CD8-positive, alpha-beta memory T cell (primary cell): ENCODE measurements around the gene KLHL25. TPM values are rescaled to one million over a fixed set of nuclear protein-coding genes. Genes with fewer than 3 reads are reported as not detected.
A peak's percentile ranks its signal among the peaks of the same experiment; 100 is the strongest.

Experiments
- CTCF ChIA-PET: fragments of 350-600 bp; sonication (Branson Sonifier 250); formaldehyde crosslinking; loops from one replicate; lab custom pipeline; 2021; ENCODE audit warnings: antibody characterized with exemption; lab: Charles Lee
- POLR2A ChIA-PET: fragments of 350-600 bp; sonication (Branson Sonifier 250); formaldehyde crosslinking; loops from one replicate; lab custom pipeline; 2021; ENCODE audit warnings: antibody characterized with exemption; lab: Charles Lee
- DNase-seq, 5 donors: peaks; one replicate each; pipeline versions ENCODE4 v3.0.0 to v3.0.0-alpha.2; 2020 to 2022; ENCODE audit warnings: mixed read lengths in 1 of 5
- H3K27ac ChIP-seq: one replicate; pipeline ENCODE4 v1.7.0; 2013; ENCODE audit warnings: low read depth, mild to moderate bottlenecking, low read length, moderate library complexity
- H3K27me3 ChIP-seq: 2 replicates; pipeline ENCODE4 v1.7.0; 2013; ENCODE audit warnings: low read length, mild to moderate bottlenecking; ENCODE audit not compliant: insufficient read depth, poor library complexity, severe bottlenecking
- H3K36me3 ChIP-seq: 2 replicates; pipeline ENCODE4 v1.7.0; 2013; ENCODE audit warnings: mild to moderate bottlenecking, low read length, moderate library complexity; ENCODE audit not compliant: insufficient read depth
- H3K4me1 ChIP-seq: 2 replicates; pipeline ENCODE4 v1.7.0; 2013; ENCODE audit warnings: mild to moderate bottlenecking, low read length, moderate library complexity; ENCODE audit not compliant: insufficient read depth
- H3K4me3 ChIP-seq: 2 replicates; pipeline ENCODE4 v1.7.0; 2013; ENCODE audit warnings: mild to moderate bottlenecking, low read length
- H3K9me3 ChIP-seq: 2 replicates; pipeline ENCODE4 v1.7.0; 2013; ENCODE audit warnings: mild to moderate bottlenecking, low read length
- H3K27ac Mint-ChIP-seq, 8 donors: one replicate each; pipeline ENCODE4 v1.8.0; 2020 to 2021; ENCODE audit warnings: mixed read lengths in 8 of 8, mild to moderate bottlenecking in 6 of 8, inconsistent platforms in 3 of 8, moderate library complexity in 3 of 8
- H3K27me3 Mint-ChIP-seq, 2 donors: one replicate each; pipeline ENCODE4 v1.8.0; 2020 to 2021; ENCODE audit warnings: mixed read lengths in 2 of 2, mild to moderate bottlenecking in 1 of 2, moderate library complexity in 1 of 2
- H3K36me3 Mint-ChIP-seq, 3 donors: one replicate each; pipeline ENCODE4 v1.8.0; 2020 to 2021; ENCODE audit warnings: mixed read lengths in 3 of 3, inconsistent platforms in 1 of 3, mild to moderate bottlenecking in 1 of 3
- H3K4me1 Mint-ChIP-seq, 3 donors: one replicate each; pipeline ENCODE4 v1.8.0; 2020 to 2021; ENCODE audit warnings: mixed read lengths in 3 of 3, inconsistent platforms in 1 of 3, mild to moderate bottlenecking in 1 of 3
- H3K4me3 Mint-ChIP-seq, 7 donors: one replicate each; pipeline ENCODE4 v1.8.0; 2020 to 2021; ENCODE audit warnings: mixed read lengths in 7 of 7, mild to moderate bottlenecking in 6 of 7, moderate library complexity in 4 of 7, inconsistent platforms in 2 of 7
- H3K9me3 Mint-ChIP-seq, 5 donors: one replicate each; pipeline ENCODE4 v1.8.0; 2020 to 2022; ENCODE audit warnings: mixed read lengths in 5 of 5, mild to moderate bottlenecking in 3 of 5, moderate library complexity in 2 of 5, inconsistent platforms in 1 of 5
- polyA plus RNA-seq: library from polyadenylated mRNA; unstranded; fragments of 300-500 nt; fragmentation: Illumina TruSeq; gene quantifications from one replicate; pipeline ENCODE4 v1.2.3, GENCODE V29; 2021
- total RNA-seq, 2 experiments: library from RNA; stranded (reverse); gene quantifications; one replicate each; pipeline ENCODE4 v1.2.3, GENCODE V29; 2021

KLHL25 gene
- total and polyA plus RNA-seq, 3 experiments from 2014 or later, result 0.75 to 5.4 (median 5.1) TPM

DNA sequence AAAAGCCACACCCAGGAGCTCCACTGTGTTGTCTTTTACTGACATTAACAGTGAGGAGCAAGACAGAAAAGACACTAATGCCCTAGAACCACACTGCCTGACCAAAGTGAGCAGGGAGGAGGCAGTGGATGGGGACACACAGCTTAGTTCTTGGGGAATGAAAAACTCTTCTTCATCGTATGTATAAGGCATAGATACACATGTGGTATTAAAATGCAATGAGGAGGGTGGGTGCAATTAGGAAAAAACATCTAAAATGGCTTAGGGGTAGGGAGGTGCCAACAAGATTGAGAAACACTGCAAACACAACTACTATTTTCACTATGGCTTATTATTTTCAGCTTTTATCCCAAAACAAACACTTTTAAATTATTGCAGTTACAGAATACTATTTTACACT lies 15.5 kb downstream of the KLHL25 start:
- Histone ChIP-seq H3K27ac (no peak overlapping the region), H3K9me3 (no peaks in the 10 kb centered on the region), H3K27me3 (no peaks in the 10 kb centered on the region), H3K4me3 (no peak overlapping the region), H3K4me1 (peaks cover 8% of the 10 kb centered on the region), H3K36me3 (no peaks in the 10 kb centered on the region)
- ChIA-PET CTCF (interaction anchor here (1.5 kb wide), 1 partner anchor 62 kb away, joined by 5 read pairs; no protein-coding TSS in a partner anchor), POLR2A (no interaction called here)
- DNase-seq, result no peak
- Mint-ChIP-seq H3K36me3 (no peaks in the 10 kb centered on the region), H3K27me3 (no peaks in the 10 kb centered on the region), H3K27ac (peak overlapping the region in 2 of 8 donors; percentile 33 to 40), H3K9me3 (no peaks in the 10 kb centered on the region), H3K4me1 (peaks cover 17 to 36% (median 23%) of the 10 kb centered on the region in 3 donors), H3K4me3 (no peak overlapping the region)

DNA sequence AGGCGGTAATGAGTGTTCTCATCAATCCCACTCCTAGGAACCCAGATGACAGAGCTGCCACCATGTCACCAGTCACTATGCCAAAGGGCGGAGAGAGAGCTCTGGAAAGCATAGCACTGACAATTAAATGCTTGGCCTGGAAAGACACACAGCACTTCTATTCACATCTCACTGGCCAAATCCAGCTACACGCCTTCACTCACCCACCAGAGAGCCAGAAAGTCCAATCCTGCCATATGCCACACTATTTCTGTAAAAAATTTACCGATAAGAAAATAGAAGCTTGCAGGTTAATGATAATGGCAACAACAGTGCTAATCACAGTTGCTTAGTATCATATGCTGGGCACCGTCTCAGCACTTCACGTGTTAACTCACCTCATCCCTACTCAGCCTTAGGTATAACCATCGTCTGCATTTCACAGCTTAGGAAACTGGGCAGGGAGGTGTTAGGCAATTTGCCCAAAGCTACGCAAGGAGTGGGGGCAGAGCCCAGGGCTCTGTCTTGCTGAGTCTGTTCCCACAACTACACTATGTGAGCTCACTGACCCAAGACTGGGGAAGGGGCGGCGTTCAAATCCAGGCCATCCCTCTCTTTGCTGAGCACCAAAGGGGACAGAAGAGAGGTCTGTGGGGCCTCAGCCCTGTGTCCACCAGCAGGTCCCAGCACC lies 16.5 kb downstream of the KLHL25 start:
- POLR2A ChIA-PET, result no interaction called here
- DNase-seq, result no peak
- H3K27ac ChIP-seq, result no peak overlapping the region
- Mint-ChIP-seq H3K27me3 (no peaks in the 10 kb centered on the region), H3K4me1 (peaks cover 14 to 31% (median 16%) of the 10 kb centered on the region in 3 donors), H3K27ac (peak overlapping the region in 1 of 8 donors; percentile 67), H3K36me3 (no peaks in the 10 kb centered on the region), H3K4me3 (no peak overlapping the region), H3K9me3 (no peaks in the 10 kb centered on the region)
- H3K27me3 ChIP-seq, result no peaks in the 10 kb centered on the region
- CTCF ChIA-PET, result interaction anchor here (1.5 to 1.7 kb wide), 2 partner anchors 8 to 63 kb away, joined by 4 to 5 read pairs; no protein-coding TSS in a partner anchor
- no peaks in the 10 kb centered on the region for H3K4me1 ChIP-seq
- no peak overlapping the region for H3K4me3 ChIP-seq
- no peaks in the 10 kb centered on the region for H3K9me3 ChIP-seq
- H3K36me3 ChIP-seq, result no peaks in the 10 kb centered on the region

DNA sequence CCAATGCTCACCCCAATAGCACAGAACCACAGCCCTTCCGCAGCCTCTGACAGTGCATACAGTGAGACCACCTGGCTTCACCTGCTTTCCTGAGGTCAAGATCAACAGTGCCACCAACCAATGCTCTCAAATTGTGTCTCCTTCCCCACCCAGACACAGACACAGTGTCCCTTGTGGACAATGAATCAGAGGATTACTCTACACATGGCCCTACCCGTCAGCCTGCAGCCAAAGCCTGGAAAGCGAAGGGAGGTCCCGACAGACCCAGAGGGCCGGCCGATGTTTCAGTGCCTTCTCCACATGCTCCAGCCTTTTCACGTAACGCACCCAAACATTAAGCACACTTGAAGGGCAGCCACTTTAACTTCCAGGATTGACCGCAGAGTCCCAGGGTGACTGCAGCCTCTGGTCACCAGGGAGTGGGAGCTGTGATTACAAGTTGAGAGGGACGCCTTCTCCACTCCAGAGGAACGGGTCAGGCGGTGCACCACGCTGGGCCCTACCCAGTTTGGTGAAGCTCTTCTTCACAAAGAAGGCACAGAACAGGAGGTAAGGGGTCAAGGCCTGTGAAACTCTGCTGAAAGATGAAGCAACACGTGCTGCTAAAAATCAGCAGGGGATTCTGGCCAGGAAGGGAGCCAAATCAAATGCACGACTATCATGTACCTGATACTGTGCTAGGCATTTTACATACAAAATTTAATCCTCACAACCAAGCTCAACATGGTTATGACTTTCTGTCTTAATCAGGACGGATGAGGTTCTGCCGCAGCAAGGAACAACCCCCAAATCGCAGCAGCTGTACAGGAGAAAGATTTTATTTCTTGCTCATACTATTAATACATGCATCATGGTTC lies 17.2 kb downstream of the KLHL25 start:
- no peak overlapping the region for H3K4me3 Mint-ChIP-seq
- no peaks in the 10 kb centered on the region for H3K9me3 Mint-ChIP-seq
- no peak overlapping the region for H3K27ac ChIP-seq
- peaks cover 14 to 36% (median 16%) of the 10 kb centered on the region in 3 donors for H3K4me1 Mint-ChIP-seq
- no peak for DNase-seq
- no peaks in the 10 kb centered on the region for H3K4me1 ChIP-seq
- H3K36me3 ChIP-seq, result no peaks in the 10 kb centered on the region
- no peaks in the 10 kb centered on the region for H3K9me3 ChIP-seq
- H3K4me3 ChIP-seq, result no peak overlapping the region
- POLR2A ChIA-PET, result no interaction called here
- no peaks in the 10 kb centered on the region for H3K27me3 Mint-ChIP-seq
- H3K36me3 Mint-ChIP-seq, result no peaks in the 10 kb centered on the region
- peak overlapping the region in 1 of 8 donors; percentile 67 for H3K27ac Mint-ChIP-seq
- CTCF ChIA-PET, result interaction anchor here (1.5 to 1.7 kb wide), 2 partner anchors 9 to 64 kb away, joined by 4 to 5 read pairs; no protein-coding TSS in a partner anchor
- no peaks in the 10 kb centered on the region for H3K27me3 ChIP-seq

DNA sequence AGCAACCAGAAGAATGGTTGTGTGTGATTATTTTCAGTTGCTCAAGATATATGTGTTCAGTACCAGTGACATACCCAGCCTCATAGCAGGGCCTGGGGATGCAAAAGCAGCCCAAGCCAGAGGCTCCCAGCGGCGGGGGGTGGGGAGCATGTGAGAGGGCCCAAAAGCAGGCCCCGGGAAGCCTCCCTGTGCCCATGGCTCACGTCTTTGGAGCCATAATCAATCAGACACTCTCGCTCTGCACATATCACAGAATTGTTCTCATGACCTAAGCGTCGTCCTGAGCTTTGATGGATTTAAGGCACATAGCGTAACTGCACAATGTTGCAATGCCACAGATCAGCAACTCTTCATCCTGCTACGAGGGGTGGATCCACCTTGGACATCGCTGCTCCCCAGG lies 20.8 kb downstream of the KLHL25 start:
- no peak overlapping the region for H3K27ac Mint-ChIP-seq
- Histone ChIP-seq H3K27me3 (no peaks in the 10 kb centered on the region), H3K36me3 (no peaks in the 10 kb centered on the region), H3K4me1 (no peaks in the 10 kb centered on the region), H3K27ac (no peak overlapping the region), H3K4me3 (no peak overlapping the region), H3K9me3 (no peaks in the 10 kb centered on the region)
- H3K4me1 Mint-ChIP-seq, result peaks cover 0 to 13% (median 3%) of the 10 kb centered on the region in 3 donors
- peaks cover 0 to 7% (median 1%) of the 10 kb centered on the region in 3 donors for H3K36me3 Mint-ChIP-seq
- POLR2A ChIA-PET, result no interaction called here
- no peaks in the 10 kb centered on the region for H3K27me3 Mint-ChIP-seq
- no peak for DNase-seq
- H3K4me3 Mint-ChIP-seq, result no peak overlapping the region
- H3K9me3 Mint-ChIP-seq, result no peaks in the 10 kb centered on the region
- CTCF ChIA-PET, result interaction anchor here (1.8 kb wide), 1 partner anchor 67 kb away, joined by 6 read pairs; no protein-coding TSS in a partner anchor

DNA sequence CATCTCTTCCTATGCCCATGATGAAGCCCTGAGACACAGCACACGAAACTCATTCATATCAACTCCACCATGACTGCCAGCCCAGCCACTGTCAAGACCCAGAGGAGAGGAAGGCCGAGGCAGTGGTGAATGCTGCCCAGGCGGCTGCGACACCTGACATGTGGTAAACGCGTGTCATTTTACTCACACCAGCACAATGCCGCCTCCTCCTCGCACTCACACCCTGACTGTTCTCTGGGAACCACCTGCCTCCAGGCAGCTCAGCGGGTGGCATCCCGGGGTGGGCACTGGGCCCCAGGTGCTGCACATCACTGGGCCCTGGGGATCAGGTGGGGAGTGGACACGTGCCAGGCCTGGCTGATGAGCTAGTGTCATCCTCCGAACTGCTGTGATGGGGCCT lies 21.5 kb downstream of the KLHL25 start:
- Mint-ChIP-seq H3K27me3 (no peaks in the 10 kb centered on the region), H3K4me3 (no peak overlapping the region), H3K27ac (no peak overlapping the region), H3K9me3 (no peaks in the 10 kb centered on the region), H3K4me1 (peaks cover 0 to 13% (median 3%) of the 10 kb centered on the region in 3 donors), H3K36me3 (peaks cover 0 to 13% (median 1%) of the 10 kb centered on the region in 3 donors)
- CTCF ChIA-PET, result no interaction called here
- Histone ChIP-seq H3K27ac (no peak overlapping the region), H3K36me3 (no peaks in the 10 kb centered on the region), H3K4me1 (no peaks in the 10 kb centered on the region), H3K4me3 (no peak overlapping the region), H3K27me3 (no peaks in the 10 kb centered on the region), H3K9me3 (no peaks in the 10 kb centered on the region)
- no peak for DNase-seq
- POLR2A ChIA-PET, result no interaction called here

DNA sequence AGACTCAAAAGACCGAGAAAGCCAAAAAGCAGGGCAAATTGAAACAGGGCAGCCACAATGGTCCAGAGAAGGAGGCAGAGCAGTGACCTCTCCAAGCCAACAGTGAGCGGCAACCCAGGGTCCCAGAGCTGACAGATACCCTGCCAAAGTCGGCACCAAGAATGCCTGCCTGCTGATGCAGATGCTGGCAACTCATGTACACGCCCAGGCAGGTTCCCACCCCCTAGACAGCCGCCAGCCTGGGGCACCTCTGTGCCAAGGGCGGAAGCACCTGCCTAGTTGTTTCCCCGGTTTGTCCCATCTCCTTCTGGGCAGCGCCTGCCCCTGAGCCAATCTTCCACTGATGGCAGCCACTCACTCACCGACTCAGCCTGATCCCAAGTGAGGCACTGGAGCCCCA lies 22.1 kb downstream of the KLHL25 start:
- CTCF ChIA-PET, result no interaction called here

DNA sequence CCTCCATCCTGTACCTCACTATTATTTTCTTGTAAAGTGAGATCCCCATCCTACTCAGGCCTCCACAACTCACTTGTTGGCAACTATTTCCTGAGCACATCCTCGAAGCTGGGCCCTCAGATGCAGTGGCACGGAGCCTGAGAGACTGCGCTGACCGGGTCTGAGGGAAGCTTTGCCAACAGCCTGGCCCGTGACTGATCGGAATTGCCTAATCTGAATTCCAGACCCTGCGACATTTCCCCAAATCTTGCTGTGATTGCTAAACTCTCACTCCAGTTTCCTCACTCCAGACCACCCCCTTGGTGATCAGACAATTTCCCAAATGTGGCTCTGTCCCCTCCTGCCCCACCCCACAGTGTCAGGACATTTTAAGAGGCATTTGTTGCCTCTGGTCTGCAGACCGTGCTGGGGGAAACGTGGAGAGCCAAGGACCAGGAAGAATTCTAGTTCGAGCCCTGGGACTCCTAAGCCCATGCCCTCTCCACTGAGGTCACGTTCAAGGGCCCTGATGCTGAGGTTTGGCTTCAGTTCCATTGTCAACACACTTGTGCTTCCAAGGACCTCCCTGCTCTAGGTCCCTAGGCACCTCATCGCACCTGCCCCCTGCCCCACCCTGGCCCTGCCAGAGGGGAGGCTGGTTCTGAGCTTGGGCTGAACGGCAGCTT lies 22.8 kb downstream of the KLHL25 start:
- H3K27ac ChIP-seq, result no peak overlapping the region
- no peak overlapping the region for H3K4me3 Mint-ChIP-seq
- H3K36me3 ChIP-seq, result no peaks in the 10 kb centered on the region
- no peaks in the 10 kb centered on the region for H3K27me3 ChIP-seq
- H3K27ac Mint-ChIP-seq, result no peak overlapping the region
- no peaks in the 10 kb centered on the region for H3K9me3 Mint-ChIP-seq
- peaks cover 0 to 8% (median 5%) of the 10 kb centered on the region in 3 donors for H3K4me1 Mint-ChIP-seq
- DNase-seq, result no peak
- peaks cover 0 to 13% (median 4%) of the 10 kb centered on the region in 3 donors for H3K36me3 Mint-ChIP-seq
- ChIA-PET POLR2A (no interaction called here), CTCF (no interaction called here)
- H3K4me1 ChIP-seq, result no peaks in the 10 kb centered on the region
- no peaks in the 10 kb centered on the region for H3K27me3 Mint-ChIP-seq
- no peak overlapping the region for H3K4me3 ChIP-seq
- no peaks in the 10 kb centered on the region for H3K9me3 ChIP-seq

More for the DNA sequence above, 22.1 kb downstream of the KLHL25 start:
- Mint-ChIP-seq H3K36me3 (peaks cover 0 to 13% (median 1%) of the 10 kb centered on the region in 3 donors), H3K4me3 (no peak overlapping the region), H3K27ac (no peak overlapping the region), H3K4me1 (peaks cover 0 to 11% (median 0%) of the 10 kb centered on the region in 3 donors), H3K27me3 (no peaks in the 10 kb centered on the region), H3K9me3 (no peaks in the 10 kb centered on the region)
- no peaks in the 10 kb centered on the region for H3K27me3 ChIP-seq
- POLR2A ChIA-PET, result no interaction called here
- no peaks in the 10 kb centered on the region for H3K36me3 ChIP-seq
- no peaks in the 10 kb centered on the region for H3K9me3 ChIP-seq
- DNase-seq, result no peak
- H3K4me1 ChIP-seq, result no peaks in the 10 kb centered on the region
- H3K4me3 ChIP-seq, result no peak overlapping the region
- H3K27ac ChIP-seq, result no peak overlapping the region
